ENCODE results near the gene DLL4.

DLL4 gene

DNA sequence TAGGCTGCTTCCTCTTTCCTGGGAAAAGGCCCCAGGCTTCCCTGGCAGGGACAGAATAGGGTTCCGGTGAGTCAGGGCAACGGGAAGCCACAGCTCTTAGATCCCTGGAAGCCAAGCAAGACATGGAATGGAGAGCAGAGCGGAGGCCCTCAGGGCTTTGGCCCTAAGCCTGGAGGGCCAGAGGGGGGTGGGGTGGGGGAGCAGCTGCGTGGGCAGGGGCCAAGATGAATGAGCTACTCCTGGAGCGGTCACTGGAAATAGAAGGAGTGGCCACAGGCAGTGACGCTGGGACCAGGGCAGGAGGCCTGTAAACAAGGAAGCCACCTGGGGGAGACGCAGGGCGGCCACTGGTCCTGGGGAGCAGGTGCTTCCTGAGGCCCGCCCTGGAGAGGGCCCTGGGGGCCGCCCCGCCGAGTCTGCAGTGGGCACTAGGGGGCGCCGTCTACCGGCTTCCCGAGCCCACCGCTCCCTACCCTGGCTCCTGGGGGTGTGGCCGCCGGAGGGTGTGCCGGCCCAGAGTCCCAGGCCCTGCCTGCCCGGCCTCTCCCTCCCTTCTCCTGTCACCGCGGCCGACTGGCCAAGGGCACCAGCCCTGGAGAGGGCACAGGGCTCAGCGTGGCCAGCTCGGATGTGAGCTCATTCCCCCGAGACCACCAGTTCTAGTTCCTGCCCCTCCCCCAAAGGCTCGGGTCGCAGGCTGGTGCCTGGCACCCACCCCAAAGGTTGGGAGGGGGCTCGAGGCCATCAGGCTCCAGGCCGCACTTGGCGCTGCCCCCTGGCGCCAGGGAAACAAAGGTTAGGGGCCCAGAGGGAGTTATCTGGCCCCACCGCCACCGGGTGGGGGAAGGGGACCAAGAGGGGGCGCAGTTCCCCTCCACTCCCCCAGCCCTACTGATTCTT is 22.8 kb upstream of the DLL4 start:
- H3K27ac ChIP-seq = peak overlapping the region; percentile 75
- DNase-seq (ENCODE audit: low read depth, low spot score) = no peak

GRCh38 chr15:40906991-40907802 is 21.9 kb upstream of the DLL4 start:
- peak overlapping the region; percentile 75 for H3K27ac ChIP-seq

DNA sequence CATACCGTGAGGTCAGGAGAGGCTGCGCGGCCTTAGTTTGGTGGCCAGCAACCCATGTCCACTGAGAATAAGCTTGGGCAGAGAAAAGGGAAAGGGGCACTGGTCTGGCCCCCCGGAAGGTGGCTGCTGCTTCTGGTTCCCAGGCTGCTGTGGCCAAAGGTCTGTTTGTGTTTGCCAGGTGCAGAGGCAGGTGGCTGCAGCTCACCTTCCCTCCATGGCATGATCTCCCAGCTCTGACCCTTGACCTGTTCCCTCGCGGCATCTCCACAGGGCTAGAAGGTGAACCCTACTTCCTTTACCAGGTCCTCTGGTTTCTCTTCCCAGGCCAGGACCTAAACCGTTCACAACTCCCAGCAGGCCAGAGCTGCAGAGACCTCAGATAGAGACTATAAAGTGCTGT is 21.0 kb upstream of the DLL4 start:
- no peak overlapping the region for H3K27ac ChIP-seq
- no peak for DNase-seq (ENCODE audit: low read depth, low spot score)

More at GRCh38 chr15:40906991-40907802, 21.9 kb upstream of the DLL4 start:
- no peak for DNase-seq (ENCODE audit: low read depth, low spot score)

- no peak for DNase-seq (ENCODE audit: low read depth, low spot score)
- no peak overlapping the region for H3K27ac ChIP-seq
Observed at GRCh38 chr15:40909662-40910630, 19.2 kb upstream of the DLL4 start.

DNA sequence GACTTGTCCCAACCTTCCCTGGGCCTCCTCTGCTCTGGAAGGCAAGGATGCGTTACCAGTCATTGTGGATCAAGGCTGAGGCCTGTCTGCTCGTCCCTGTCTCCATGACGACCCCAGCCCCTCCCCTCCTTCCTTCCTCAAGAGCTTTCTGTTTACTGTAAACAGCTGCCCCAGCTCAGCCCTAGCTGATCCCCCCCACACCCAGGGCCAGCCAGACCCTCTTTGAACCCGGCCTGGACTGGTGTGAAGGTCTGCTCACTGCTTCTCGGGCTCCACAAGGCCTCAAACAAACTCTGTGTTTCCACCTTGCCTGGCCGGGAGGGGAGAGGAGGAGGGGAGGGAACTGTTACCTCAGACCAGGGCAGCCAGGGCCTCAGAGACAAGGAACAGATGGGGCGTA is 18.0 kb upstream of the DLL4 start:
- DNase-seq (ENCODE audit: low read depth, low spot score) = no peak
- no peak overlapping the region for H3K27ac ChIP-seq

DNA sequence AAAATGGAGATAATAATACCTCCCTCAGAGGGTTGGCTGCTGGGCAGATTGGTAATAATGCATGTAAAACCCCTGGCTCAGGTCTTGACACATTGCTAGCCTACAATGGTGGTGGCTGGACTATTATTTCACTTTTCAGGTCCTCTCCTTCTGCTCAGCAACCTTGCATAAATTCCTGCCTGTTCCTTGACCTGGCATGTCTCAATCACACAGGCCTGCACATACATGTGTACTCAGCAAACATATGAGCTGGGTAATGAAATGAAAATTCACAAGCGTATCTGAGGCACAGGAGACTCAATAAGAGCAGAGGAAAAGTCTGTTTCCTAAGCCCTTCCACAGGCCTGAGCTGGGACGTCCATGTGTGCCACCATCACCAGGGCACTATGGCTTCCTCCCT is 17.4 kb upstream of the DLL4 start:
- no peak for DNase-seq (ENCODE audit: low read depth, low spot score)
- H3K27ac ChIP-seq = no peak overlapping the region

GRCh38 chr15:40912478-40912877 is 16.7 kb upstream of the DLL4 start:
- no peak for DNase-seq (ENCODE audit: low read depth, low spot score)
- no peak overlapping the region for H3K27ac ChIP-seq

DNA sequence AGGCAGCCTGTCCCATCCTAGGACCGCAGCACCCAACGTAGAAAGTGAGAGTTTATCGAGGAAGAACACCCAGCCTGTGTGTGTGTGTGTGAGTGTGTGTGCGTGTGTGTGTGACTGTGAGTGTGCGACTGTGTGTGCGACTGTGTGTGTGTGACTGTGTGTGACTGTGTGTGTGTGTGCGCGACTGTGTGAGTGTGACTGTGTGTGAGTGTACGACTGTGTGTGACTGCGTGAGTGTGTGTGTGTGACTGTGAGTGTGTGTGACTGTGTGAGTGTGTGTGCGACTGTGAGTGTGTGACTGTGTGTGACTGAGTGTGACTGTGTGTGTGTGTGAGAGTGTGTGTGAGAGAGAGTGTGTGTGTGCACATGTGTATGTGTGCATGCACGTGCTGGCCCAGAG is 15.1 kb upstream of the DLL4 start:
- H3K27ac ChIP-seq = no peak overlapping the region
- DNase-seq (ENCODE audit: low read depth, low spot score) = no peak

- no peak for DNase-seq (ENCODE audit: low read depth, low spot score)
- H3K27ac ChIP-seq = no peak overlapping the region
Observed at GRCh38 chr15:40914486-40914885, 14.7 kb upstream of the DLL4 start.

DNA sequence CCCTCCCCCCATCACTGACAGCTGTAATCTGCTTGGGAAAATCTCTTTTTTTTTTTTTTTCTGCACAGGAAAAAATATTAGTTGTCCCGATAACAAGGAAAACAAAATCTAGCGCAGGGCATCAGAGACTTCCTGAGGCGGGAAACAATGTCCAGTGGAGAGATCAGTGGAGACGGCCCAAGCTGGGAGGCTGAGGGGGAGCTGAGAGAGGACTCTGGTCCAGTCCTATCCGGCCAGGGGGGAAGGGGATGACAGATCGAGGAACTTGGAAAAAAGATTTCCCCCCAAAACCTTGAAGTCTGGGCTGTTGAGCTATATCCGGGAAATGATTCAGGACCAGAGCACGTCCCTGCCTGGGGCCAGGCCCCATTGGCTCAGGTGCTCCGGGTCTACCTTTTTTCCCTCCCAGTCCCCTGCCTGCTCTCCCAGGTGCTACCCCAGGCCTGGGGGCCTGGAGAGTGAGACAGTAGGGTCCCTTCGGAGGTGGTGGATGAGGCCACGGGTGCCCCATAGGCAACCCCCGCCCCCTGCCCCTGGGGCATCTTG is 14.0 kb upstream of the DLL4 start:
- no peak overlapping the region for H3K27ac ChIP-seq
- DNase-seq (ENCODE audit: low read depth, low spot score) = no peak

DNA sequence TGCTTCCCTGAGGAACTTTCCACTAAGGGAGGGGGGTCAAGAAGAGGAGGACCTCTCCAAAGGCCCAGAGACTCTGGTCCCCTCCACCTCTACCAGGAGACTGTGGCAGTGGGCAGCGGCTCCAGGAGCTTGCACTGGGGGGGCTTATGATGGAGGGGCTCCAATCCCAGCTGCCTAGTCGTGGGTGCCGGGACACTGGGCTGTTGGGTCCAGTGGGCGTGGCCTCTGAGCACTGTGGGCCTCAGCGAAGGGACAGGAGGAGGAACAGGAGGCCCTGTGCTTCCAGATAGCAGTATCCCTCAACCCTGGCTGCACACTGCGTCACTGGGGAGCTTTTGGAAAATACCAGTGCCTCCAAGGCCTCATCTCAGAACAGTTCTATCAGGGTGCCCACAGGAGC is 13.5 kb upstream of the DLL4 start:
- H3K27ac ChIP-seq = no peak overlapping the region
- DNase-seq (ENCODE audit: low read depth, low spot score) = no peak

- no peak for DNase-seq (ENCODE audit: low read depth, low spot score)
- no peak overlapping the region for H3K27ac ChIP-seq
Observed at GRCh38 chr15:40917585-40917984, 11.6 kb upstream of the DLL4 start.

DNA sequence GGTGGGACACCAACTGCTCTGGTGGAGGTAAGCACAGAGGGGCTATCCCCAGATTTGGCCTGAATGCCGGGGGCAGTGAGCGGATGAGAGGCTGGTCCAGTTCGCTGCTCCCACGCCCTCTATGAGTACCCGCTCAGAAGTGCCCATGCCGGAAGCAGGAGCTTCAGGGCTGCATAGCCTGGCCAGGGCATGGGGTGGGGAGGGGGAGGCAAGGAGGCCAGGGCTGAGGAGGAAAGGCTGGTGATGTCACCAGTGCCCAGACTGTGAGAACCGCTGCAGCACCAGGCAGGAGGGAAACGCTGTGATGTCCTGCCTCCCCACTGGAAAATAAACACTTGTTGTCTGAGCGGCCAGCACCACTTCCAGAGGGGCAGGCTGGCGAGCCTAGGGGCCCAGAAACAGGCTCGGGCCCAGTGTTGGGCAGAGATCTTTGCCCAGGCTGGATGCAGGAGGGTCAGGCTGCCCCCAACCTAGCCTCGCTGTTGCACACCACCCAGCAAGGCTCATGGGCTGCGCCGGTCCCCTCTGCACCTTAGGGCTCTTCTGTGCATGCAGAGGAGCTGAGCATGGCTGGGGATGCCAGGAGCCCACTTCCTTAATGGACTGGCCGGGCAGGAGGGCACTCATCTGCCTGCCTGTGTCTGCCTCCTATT is 10.9 kb upstream of the DLL4 start:
- DNase-seq (ENCODE audit: low read depth, low spot score) = no peak
- H3K27ac ChIP-seq = no peak overlapping the region

GRCh38 chr15:40918799-40919392 is 10.2 kb upstream of the DLL4 start:
- H3K27ac ChIP-seq = no peak overlapping the region
- DNase-seq (ENCODE audit: low read depth, low spot score) = no peak

GRCh38 chr15:40921949-40922607 is 7.1 kb upstream of the DLL4 start:
- no peak for DNase-seq (ENCODE audit: low read depth, low spot score)
- no peak overlapping the region for H3K27ac ChIP-seq

GRCh38 chr15:40922608-40923005 is 6.5 kb upstream of the DLL4 start:
- DNase-seq (ENCODE audit: low read depth, low spot score) = no peak
- no peak overlapping the region for H3K27ac ChIP-seq

GRCh38 chr15:40923551-40923950 is 5.6 kb upstream of the DLL4 start:
- no peak for DNase-seq (ENCODE audit: low read depth, low spot score)
- no peak overlapping the region for H3K27ac ChIP-seq

- no peak for DNase-seq (ENCODE audit: low read depth, low spot score)
Observed at GRCh38 chr15:40925495-40925862, 3.7 kb upstream of the DLL4 start.

More at GRCh38 chr15:40925495-40925862, 3.7 kb upstream of the DLL4 start:
- H3K27ac ChIP-seq = no peak overlapping the region
